Measurements from ENCODE around the gene CYP2C18. TPM values are rescaled to one million over a fixed set of nuclear protein-coding genes. Genes with fewer than 3 reads are reported as not detected.

The CYP2C18 gene
- total RNA-seq, 1 donor from 2014 or later = not detected

DNA sequence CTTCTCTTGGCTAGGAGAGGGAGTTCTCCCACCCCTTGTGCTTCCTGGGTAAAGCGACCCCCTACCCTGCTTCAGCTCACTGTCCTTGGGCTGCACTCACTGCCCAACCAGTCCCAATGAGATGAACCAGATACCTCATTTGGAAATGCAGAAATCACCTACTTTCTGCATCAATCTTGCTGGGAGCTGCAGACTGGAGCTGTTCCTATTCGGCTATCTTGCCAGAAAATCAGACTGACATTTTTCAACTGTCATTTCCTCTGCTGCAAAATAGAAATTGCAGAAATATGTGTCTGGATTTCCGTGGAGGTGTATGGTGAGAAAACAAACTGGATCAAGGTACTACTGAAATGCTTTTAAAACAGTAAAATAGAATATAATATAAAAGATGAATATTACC lies 43.0 kb upstream of the CYP2C18 start:
- Histone ChIP-seq H3K79me2 (ENCODE audit: insufficient read depth, low read length) (no peaks in the 10 kb centered on the region), H3K9me3 (ENCODE audit: insufficient read depth, low read depth, low read length) (no peaks in the 10 kb centered on the region), H3K36me3 (ENCODE audit: insufficient read depth, low read length) (no peaks in the 10 kb centered on the region), H3K4me2 (ENCODE audit: low read length) (no peak overlapping the region), H3K4me1 (ENCODE audit: insufficient read depth, low read length) (no peaks in the 10 kb centered on the region), H3K27ac (ENCODE audit: low read depth, low read length) (no peak overlapping the region), H2AFZ (ENCODE audit: low read depth, low read length) (no peak overlapping the region), H3K27me3 (ENCODE audit: insufficient read depth, low read length) (no peaks in the 10 kb centered on the region), H4K20me1 (ENCODE audit: insufficient read depth, low read length) (no peaks in the 10 kb centered on the region), H3K9ac (ENCODE audit: low read length) (no peak overlapping the region), H3K4me3 (ENCODE audit: insufficient read depth, low read depth, low read length) (no peak overlapping the region)
- TF ChIP-seq, protein P1, sequence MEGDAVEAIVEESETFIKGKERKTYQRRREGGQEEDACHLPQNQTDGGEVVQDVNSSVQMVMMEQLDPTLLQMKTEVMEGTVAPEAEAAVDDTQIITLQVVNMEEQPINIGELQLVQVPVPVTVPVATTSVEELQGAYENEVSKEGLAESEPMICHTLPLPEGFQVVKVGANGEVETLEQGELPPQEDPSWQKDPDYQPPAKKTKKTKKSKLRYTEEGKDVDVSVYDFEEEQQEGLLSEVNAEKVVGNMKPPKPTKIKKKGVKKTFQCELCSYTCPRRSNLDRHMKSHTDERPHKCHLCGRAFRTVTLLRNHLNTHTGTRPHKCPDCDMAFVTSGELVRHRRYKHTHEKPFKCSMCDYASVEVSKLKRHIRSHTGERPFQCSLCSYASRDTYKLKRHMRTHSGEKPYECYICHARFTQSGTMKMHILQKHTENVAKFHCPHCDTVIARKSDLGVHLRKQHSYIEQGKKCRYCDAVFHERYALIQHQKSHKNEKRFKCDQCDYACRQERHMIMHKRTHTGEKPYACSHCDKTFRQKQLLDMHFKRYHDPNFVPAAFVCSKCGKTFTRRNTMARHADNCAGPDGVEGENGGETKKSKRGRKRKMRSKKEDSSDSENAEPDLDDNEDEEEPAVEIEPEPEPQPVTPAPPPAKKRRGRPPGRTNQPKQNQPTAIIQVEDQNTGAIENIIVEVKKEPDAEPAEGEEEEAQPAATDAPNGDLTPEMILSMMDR (IDR thresholded peaks at IDR 0.05; ENCODE audit: insufficient read depth, low read depth, low read length) = no peak
- TF ChIP-seq EZH2 (IDR thresholded peaks at IDR 0.05; ENCODE audit: insufficient read depth, low read length) = no peak
- Mint-ChIP-seq H3K9me3 (ENCODE audit: unreplicated experiment) (peaks cover 25% of the 10 kb centered on the region), H3K36me3 (ENCODE audit: low read depth, unreplicated experiment) (peaks cover 2% of the 10 kb centered on the region), H3K4me1 (ENCODE audit: low read depth, unreplicated experiment) (peaks cover 6% of the 10 kb centered on the region), H3K27me3 (ENCODE audit: low read depth, unreplicated experiment) (no peaks in the 10 kb centered on the region), H3K4me3 (ENCODE audit: unreplicated experiment) (no peak overlapping the region), H3K27ac (ENCODE audit: unreplicated experiment) (no peak overlapping the region)
- FAIRE-seq (no peak), DNase-seq (ENCODE audit: low read depth) (no peak)

DNA sequence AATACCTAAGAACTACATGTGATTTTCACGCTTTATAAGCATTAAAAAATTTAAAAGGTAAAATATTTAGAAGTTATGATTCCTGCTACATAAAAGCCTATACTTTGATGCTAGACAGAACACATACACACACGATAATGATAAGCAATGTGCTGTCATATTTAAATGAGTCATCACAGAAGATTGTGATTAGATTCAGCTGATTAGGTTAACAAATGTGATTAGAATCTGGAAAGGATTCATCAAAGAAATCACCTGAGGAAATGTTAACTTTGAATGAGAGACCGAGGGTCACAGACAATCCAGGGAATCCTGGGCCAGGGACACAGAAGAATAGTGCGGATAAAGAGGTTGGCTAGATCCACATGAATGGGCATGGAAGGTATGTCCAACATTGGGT lies 42.0 kb upstream of the CYP2C18 start:
- Histone ChIP-seq H3K36me3 (ENCODE audit: insufficient read depth, low read length) (no peaks in the 10 kb centered on the region), H3K9ac (ENCODE audit: low read length) (no peak overlapping the region), H3K4me1 (ENCODE audit: insufficient read depth, low read length) (no peaks in the 10 kb centered on the region), H3K4me2 (ENCODE audit: low read length) (no peak overlapping the region), H3K4me3 (ENCODE audit: insufficient read depth, low read depth, low read length) (no peak overlapping the region), H3K79me2 (ENCODE audit: insufficient read depth, low read length) (no peaks in the 10 kb centered on the region), H3K9me3 (ENCODE audit: insufficient read depth, low read depth, low read length) (no peaks in the 10 kb centered on the region), H2AFZ (ENCODE audit: low read depth, low read length) (no peak overlapping the region), H3K27me3 (ENCODE audit: insufficient read depth, low read length) (no peaks in the 10 kb centered on the region), H3K27ac (ENCODE audit: low read depth, low read length) (no peak overlapping the region), H4K20me1 (ENCODE audit: insufficient read depth, low read length) (no peaks in the 10 kb centered on the region)
- FAIRE-seq (no peak), DNase-seq (ENCODE audit: low read depth) (no peak)
- peaks cover 25% of the 10 kb centered on the region for H3K9me3 Mint-ChIP-seq (ENCODE audit: unreplicated experiment)
- H3K4me1 Mint-ChIP-seq (ENCODE audit: low read depth, unreplicated experiment) = peaks cover 6% of the 10 kb centered on the region
- no peak overlapping the region for H3K27ac Mint-ChIP-seq (ENCODE audit: unreplicated experiment)
- peaks cover 2% of the 10 kb centered on the region for H3K36me3 Mint-ChIP-seq (ENCODE audit: low read depth, unreplicated experiment)
- no peak overlapping the region for H3K4me3 Mint-ChIP-seq (ENCODE audit: unreplicated experiment)
- no peaks in the 10 kb centered on the region for H3K27me3 Mint-ChIP-seq (ENCODE audit: low read depth, unreplicated experiment)
- no peak for TF ChIP-seq EZH2 (IDR thresholded peaks at IDR 0.05; ENCODE audit: insufficient read depth, low read length)
- TF ChIP-seq, protein P1 (IDR thresholded peaks at IDR 0.05; ENCODE audit: insufficient read depth, low read depth, low read length) = no peak

DNA sequence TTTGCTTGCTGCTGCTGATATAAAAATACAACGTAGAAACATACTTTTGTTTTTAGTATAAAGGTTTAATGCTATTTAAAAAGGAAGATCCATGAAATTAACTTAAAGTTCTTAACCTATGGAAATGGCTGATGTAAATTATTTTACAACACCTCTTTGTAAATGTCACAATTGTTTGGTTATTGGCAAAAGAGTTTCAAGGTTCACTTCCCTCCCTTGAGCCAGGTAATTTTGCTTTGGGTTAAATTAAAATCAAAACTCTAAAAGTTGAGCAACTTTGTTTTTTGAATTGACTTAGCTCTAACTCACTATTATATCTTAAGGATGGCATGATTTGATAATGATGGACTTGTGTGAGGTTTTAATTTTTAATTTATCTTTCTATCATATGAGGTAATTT lies 39.2 kb upstream of the CYP2C18 start:
- peaks cover 6% of the 10 kb centered on the region for H3K4me1 Mint-ChIP-seq (ENCODE audit: low read depth, unreplicated experiment)
- no peak for DNase-seq (ENCODE audit: low read depth)
- no peaks in the 10 kb centered on the region for H3K4me1 ChIP-seq (ENCODE audit: insufficient read depth, low read length)
- no peaks in the 10 kb centered on the region for H3K27me3 ChIP-seq (ENCODE audit: insufficient read depth, low read length)
- no peak overlapping the region for H3K9ac ChIP-seq (ENCODE audit: low read length)
- no peaks in the 10 kb centered on the region for H3K27me3 Mint-ChIP-seq (ENCODE audit: low read depth, unreplicated experiment)
- no peak overlapping the region for H2AFZ ChIP-seq (ENCODE audit: low read depth, low read length)
- no peak overlapping the region for H3K4me2 ChIP-seq (ENCODE audit: low read length)
- H3K36me3 ChIP-seq (ENCODE audit: insufficient read depth, low read length) = no peaks in the 10 kb centered on the region
- no peaks in the 10 kb centered on the region for H3K36me3 Mint-ChIP-seq (ENCODE audit: low read depth, unreplicated experiment)
- no peak overlapping the region for H3K4me3 ChIP-seq (ENCODE audit: insufficient read depth, low read depth, low read length)
- peaks cover 6% of the 10 kb centered on the region for H3K9me3 Mint-ChIP-seq (ENCODE audit: unreplicated experiment)
- H3K9me3 ChIP-seq (ENCODE audit: insufficient read depth, low read depth, low read length) = no peaks in the 10 kb centered on the region
- no peak for TF ChIP-seq EZH2 (IDR thresholded peaks at IDR 0.05; ENCODE audit: insufficient read depth, low read length)
- TF ChIP-seq, protein P1 (IDR thresholded peaks at IDR 0.05; ENCODE audit: insufficient read depth, low read depth, low read length) = no peak
- no peak overlapping the region for H3K4me3 Mint-ChIP-seq (ENCODE audit: unreplicated experiment)
- FAIRE-seq = no peak
- no peaks in the 10 kb centered on the region for H3K79me2 ChIP-seq (ENCODE audit: insufficient read depth, low read length)
- no peaks in the 10 kb centered on the region for H4K20me1 ChIP-seq (ENCODE audit: insufficient read depth, low read length)
- H3K27ac Mint-ChIP-seq (ENCODE audit: unreplicated experiment) = no peak overlapping the region
- no peak overlapping the region for H3K27ac ChIP-seq (ENCODE audit: low read depth, low read length)
